ENCODE data around the gene ATP2B3.

ATP2B3 gene

DNA sequence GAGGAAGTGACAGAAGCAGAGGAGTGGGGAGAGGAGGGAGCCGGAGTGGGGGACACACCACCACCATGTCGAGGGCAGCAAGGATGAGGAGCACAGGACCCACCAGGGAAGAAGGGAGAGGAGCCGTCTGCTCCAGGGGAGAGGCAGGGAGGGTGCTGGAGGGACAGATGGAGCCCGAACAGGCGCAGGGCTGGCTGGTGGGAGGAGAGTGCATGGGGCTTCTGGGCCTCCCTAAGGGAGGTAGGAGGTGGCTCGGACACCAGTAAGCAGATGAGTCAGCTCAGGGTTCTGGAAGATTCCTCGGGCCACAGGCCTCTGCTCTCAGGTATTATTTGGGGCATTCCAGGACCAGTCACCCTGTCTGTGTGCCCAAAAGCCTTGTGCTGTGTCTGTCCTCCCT lies 29.8 kb downstream of the ATP2B3 start:
- Histone ChIP-seq H3K36me3 (ENCODE audit: control insufficient read depth in 2 of 2, insufficient read depth in 2 of 2, low read length in 2 of 2) (no peaks in the 10 kb centered on the region), H3K27ac (ENCODE audit: low read depth in 2 of 2, low read length in 2 of 2) (no peak overlapping the region), H3K27me3 (ENCODE audit: control insufficient read depth in 2 of 2, insufficient read depth in 2 of 2, low read length in 2 of 2) (peaks cover 8% of the 10 kb centered on the region in 2 donors), H3K9ac (ENCODE audit: low read depth in 1 of 2, low read length in 2 of 2) (no peak overlapping the region), H3K9me3 (ENCODE audit: control insufficient read depth in 2 of 2, low read length in 2 of 2) (no peaks in the 10 kb centered on the region), H3K4me3 (ENCODE audit: low read length in 2 of 2) (no peak overlapping the region), H3K4me1 (ENCODE audit: control insufficient read depth in 2 of 2, insufficient read depth in 2 of 2, low read length in 2 of 2) (no peaks in the 10 kb centered on the region)

DNA sequence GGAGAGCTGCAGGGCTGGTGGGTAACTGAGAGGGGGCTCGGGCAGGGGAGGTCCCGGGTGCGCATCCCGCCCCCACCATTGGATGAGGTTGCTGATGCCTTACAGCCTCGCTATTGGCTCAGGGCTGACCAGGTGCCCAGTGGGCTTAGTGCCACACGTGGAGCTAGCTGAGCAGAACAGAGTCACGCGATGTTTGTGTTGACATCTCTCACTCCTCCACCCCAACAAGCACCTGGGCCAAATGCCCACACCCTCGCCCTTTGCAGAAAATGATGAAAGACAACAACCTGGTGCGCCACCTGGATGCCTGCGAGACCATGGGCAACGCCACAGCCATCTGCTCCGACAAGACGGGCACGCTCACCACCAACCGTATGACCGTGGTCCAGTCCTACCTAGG lies 31.8 kb downstream of the ATP2B3 start:
- Histone ChIP-seq H3K27me3 (ENCODE audit: control insufficient read depth in 2 of 2, insufficient read depth in 2 of 2, low read length in 2 of 2) (peaks cover 8 to 11% of the 10 kb centered on the region in 2 donors), H3K27ac (ENCODE audit: low read depth in 2 of 2, low read length in 2 of 2) (no peak overlapping the region), H3K9ac (ENCODE audit: low read depth in 1 of 2, low read length in 2 of 2) (no peak overlapping the region)

GRCh38 chrX:153549807-153550206 lies 32.4 kb downstream of the ATP2B3 start:
- Histone ChIP-seq H3K27me3 (ENCODE audit: control insufficient read depth in 2 of 2, insufficient read depth in 2 of 2, low read length in 2 of 2) (peaks cover 8 to 13% of the 10 kb centered on the region in 2 donors), H3K9me3 (ENCODE audit: control insufficient read depth in 2 of 2, low read length in 2 of 2) (no peaks in the 10 kb centered on the region), H3K4me1 (ENCODE audit: control insufficient read depth in 2 of 2, insufficient read depth in 2 of 2, low read length in 2 of 2) (no peaks in the 10 kb centered on the region), H3K27ac (ENCODE audit: low read depth in 2 of 2, low read length in 2 of 2) (no peak overlapping the region), H3K36me3 (ENCODE audit: control insufficient read depth in 2 of 2, insufficient read depth in 2 of 2, low read length in 2 of 2) (no peaks in the 10 kb centered on the region), H3K9ac (ENCODE audit: low read depth in 1 of 2, low read length in 2 of 2) (no peak overlapping the region), H3K4me3 (ENCODE audit: low read length in 2 of 2) (no peak overlapping the region)

More for the DNA sequence above, 31.8 kb downstream of the ATP2B3 start:
- H3K36me3 ChIP-seq (ENCODE audit: control insufficient read depth in 2 of 2, insufficient read depth in 2 of 2, low read length in 2 of 2): no peaks in the 10 kb centered on the region
- no peaks in the 10 kb centered on the region for H3K9me3 ChIP-seq (ENCODE audit: control insufficient read depth in 2 of 2, low read length in 2 of 2)
- H3K4me1 ChIP-seq (ENCODE audit: control insufficient read depth in 2 of 2, insufficient read depth in 2 of 2, low read length in 2 of 2): no peaks in the 10 kb centered on the region
- no peak overlapping the region for H3K4me3 ChIP-seq (ENCODE audit: low read length in 2 of 2)

- Histone ChIP-seq H3K9ac (ENCODE audit: low read depth in 1 of 2, low read length in 2 of 2) (no peak overlapping the region), H3K36me3 (ENCODE audit: control insufficient read depth in 2 of 2, insufficient read depth in 2 of 2, low read length in 2 of 2) (no peaks in the 10 kb centered on the region), H3K27ac (ENCODE audit: low read depth in 2 of 2, low read length in 2 of 2) (no peak overlapping the region), H3K4me3 (ENCODE audit: low read length in 2 of 2) (no peak overlapping the region), H3K4me1 (ENCODE audit: control insufficient read depth in 2 of 2, insufficient read depth in 2 of 2, low read length in 2 of 2) (no peaks in the 10 kb centered on the region), H3K27me3 (ENCODE audit: control insufficient read depth in 2 of 2, insufficient read depth in 2 of 2, low read length in 2 of 2) (peaks cover 11 to 13% of the 10 kb centered on the region in 2 donors), H3K9me3 (ENCODE audit: control insufficient read depth in 2 of 2, low read length in 2 of 2) (no peaks in the 10 kb centered on the region)
Observed at GRCh38 chrX:153551135-153551534, 33.7 kb downstream of the ATP2B3 start.

DNA sequence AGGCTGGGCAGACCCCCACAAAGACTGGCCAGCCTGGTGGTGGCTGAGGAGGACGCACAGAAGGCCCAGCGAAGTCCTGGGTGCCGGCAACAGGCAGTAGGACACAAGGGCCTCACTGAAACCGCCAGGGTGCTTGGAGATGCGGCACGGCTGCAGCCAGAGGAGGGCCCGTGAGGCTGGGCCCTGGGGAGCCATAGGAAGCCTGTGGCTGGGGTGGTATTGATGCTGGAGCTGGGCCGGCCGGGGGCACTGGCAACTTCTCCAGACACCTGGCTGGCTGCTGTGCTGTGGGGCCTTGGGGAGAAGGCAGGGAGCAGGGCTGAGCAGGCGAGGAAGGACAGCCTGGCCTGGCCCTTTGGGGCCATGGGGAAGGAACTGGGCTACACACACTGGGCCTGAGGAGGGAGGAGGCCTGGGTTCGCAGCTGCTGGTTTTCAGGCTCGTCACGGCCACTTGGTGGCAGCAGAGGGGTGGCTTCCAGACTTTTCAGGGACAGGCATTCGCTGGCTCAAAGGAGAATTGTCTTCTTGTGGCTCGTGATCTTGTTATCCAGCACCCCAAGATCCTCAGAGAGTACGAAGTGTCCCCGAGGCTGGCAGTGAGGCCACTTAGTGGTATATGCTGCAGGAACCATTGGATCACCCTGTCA lies 37.2 kb downstream of the ATP2B3 start:
- no peak overlapping the region for H3K4me3 ChIP-seq (ENCODE audit: low read length in 2 of 2)
- H3K27me3 ChIP-seq (ENCODE audit: control insufficient read depth in 2 of 2, insufficient read depth in 2 of 2, low read length in 2 of 2): peaks cover 9% of the 10 kb centered on the region in 2 donors
- no peak overlapping the region for H3K9ac ChIP-seq (ENCODE audit: low read depth in 1 of 2, low read length in 2 of 2)
- H3K27ac ChIP-seq (ENCODE audit: low read depth in 2 of 2, low read length in 2 of 2): no peak overlapping the region
- no peaks in the 10 kb centered on the region for H3K4me1 ChIP-seq (ENCODE audit: control insufficient read depth in 2 of 2, insufficient read depth in 2 of 2, low read length in 2 of 2)
- H3K9me3 ChIP-seq (ENCODE audit: control insufficient read depth in 2 of 2, low read length in 2 of 2): no peaks in the 10 kb centered on the region
- no peaks in the 10 kb centered on the region for H3K36me3 ChIP-seq (ENCODE audit: control insufficient read depth in 2 of 2, insufficient read depth in 2 of 2, low read length in 2 of 2)

DNA sequence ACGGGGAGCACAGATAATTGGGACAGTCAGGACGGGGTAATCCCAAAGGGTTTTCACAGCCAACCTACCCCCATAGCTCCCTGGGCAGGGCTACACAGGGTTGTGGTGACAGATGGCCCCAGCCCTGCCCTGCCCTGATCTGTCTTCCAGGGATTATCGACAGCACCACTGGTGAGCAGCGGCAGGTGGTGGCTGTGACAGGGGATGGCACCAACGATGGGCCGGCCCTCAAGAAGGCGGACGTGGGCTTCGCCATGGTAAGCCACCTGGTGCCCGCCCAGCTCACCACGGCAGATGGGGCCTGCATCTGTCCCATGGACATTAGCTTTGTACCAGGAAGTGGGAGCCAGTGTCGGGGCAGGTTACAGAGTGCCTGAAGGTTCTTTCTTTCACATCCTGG lies 39.3 kb downstream of the ATP2B3 start:
- no peak overlapping the region for H3K4me3 ChIP-seq (ENCODE audit: low read length in 2 of 2)
- no peaks in the 10 kb centered on the region for H3K4me1 ChIP-seq (ENCODE audit: control insufficient read depth in 2 of 2, insufficient read depth in 2 of 2, low read length in 2 of 2)
- no peaks in the 10 kb centered on the region for H3K36me3 ChIP-seq (ENCODE audit: control insufficient read depth in 2 of 2, insufficient read depth in 2 of 2, low read length in 2 of 2)
- no peaks in the 10 kb centered on the region for H3K9me3 ChIP-seq (ENCODE audit: control insufficient read depth in 2 of 2, low read length in 2 of 2)
- H3K27ac ChIP-seq (ENCODE audit: low read depth in 2 of 2, low read length in 2 of 2): no peak overlapping the region
- H3K27me3 ChIP-seq (ENCODE audit: control insufficient read depth in 2 of 2, insufficient read depth in 2 of 2, low read length in 2 of 2): peaks cover 7 to 9% of the 10 kb centered on the region in 2 donors
- H3K9ac ChIP-seq (ENCODE audit: low read depth in 1 of 2, low read length in 2 of 2): no peak overlapping the region

- Histone ChIP-seq H3K9ac (ENCODE audit: low read depth in 1 of 2, low read length in 2 of 2) (no peak overlapping the region), H3K4me3 (ENCODE audit: low read length in 2 of 2) (no peak overlapping the region), H3K36me3 (ENCODE audit: control insufficient read depth in 2 of 2, insufficient read depth in 2 of 2, low read length in 2 of 2) (no peaks in the 10 kb centered on the region), H3K4me1 (ENCODE audit: control insufficient read depth in 2 of 2, insufficient read depth in 2 of 2, low read length in 2 of 2) (no peaks in the 10 kb centered on the region), H3K9me3 (ENCODE audit: control insufficient read depth in 2 of 2, low read length in 2 of 2) (no peaks in the 10 kb centered on the region), H3K27ac (ENCODE audit: low read depth in 2 of 2, low read length in 2 of 2) (no peak overlapping the region), H3K27me3 (ENCODE audit: control insufficient read depth in 2 of 2, insufficient read depth in 2 of 2, low read length in 2 of 2) (peaks cover 6 to 8% of the 10 kb centered on the region in 2 donors)
Observed at GRCh38 chrX:153557618-153558355, 40.3 kb downstream of the ATP2B3 start.

GRCh38 chrX:153560000-153560399 lies 42.6 kb downstream of the ATP2B3 start:
- H3K27ac ChIP-seq (ENCODE audit: low read depth in 2 of 2, low read length in 2 of 2): no peak overlapping the region
- H3K4me1 ChIP-seq (ENCODE audit: control insufficient read depth in 2 of 2, insufficient read depth in 2 of 2, low read length in 2 of 2): no peaks in the 10 kb centered on the region

GRCh38 chrX:153560466-153560865 lies 43.0 kb downstream of the ATP2B3 start:
- Histone ChIP-seq H3K36me3 (ENCODE audit: control insufficient read depth in 2 of 2, insufficient read depth in 2 of 2, low read length in 2 of 2) (no peaks in the 10 kb centered on the region), H3K9me3 (ENCODE audit: control insufficient read depth in 2 of 2, low read length in 2 of 2) (no peaks in the 10 kb centered on the region), H3K4me3 (ENCODE audit: low read length in 2 of 2) (no peak overlapping the region), H3K4me1 (ENCODE audit: control insufficient read depth in 2 of 2, insufficient read depth in 2 of 2, low read length in 2 of 2) (no peaks in the 10 kb centered on the region), H3K27me3 (ENCODE audit: control insufficient read depth in 2 of 2, insufficient read depth in 2 of 2, low read length in 2 of 2) (peaks cover 5 to 6% of the 10 kb centered on the region in 2 donors), H3K9ac (ENCODE audit: low read depth in 1 of 2, low read length in 2 of 2) (no peak overlapping the region), H3K27ac (ENCODE audit: low read depth in 2 of 2, low read length in 2 of 2) (no peak overlapping the region)

More at GRCh38 chrX:153560000-153560399, 42.6 kb downstream of the ATP2B3 start:
- Histone ChIP-seq H3K4me3 (ENCODE audit: low read length in 2 of 2) (no peak overlapping the region), H3K36me3 (ENCODE audit: control insufficient read depth in 2 of 2, insufficient read depth in 2 of 2, low read length in 2 of 2) (no peaks in the 10 kb centered on the region), H3K27me3 (ENCODE audit: control insufficient read depth in 2 of 2, insufficient read depth in 2 of 2, low read length in 2 of 2) (peaks cover 5 to 6% of the 10 kb centered on the region in 2 donors), H3K9ac (ENCODE audit: low read depth in 1 of 2, low read length in 2 of 2) (no peak overlapping the region), H3K9me3 (ENCODE audit: control insufficient read depth in 2 of 2, low read length in 2 of 2) (no peaks in the 10 kb centered on the region)

GRCh38 chrX:153561337-153561736 lies 43.9 kb downstream of the ATP2B3 start:
- H3K36me3 ChIP-seq (ENCODE audit: control insufficient read depth in 2 of 2, insufficient read depth in 2 of 2, low read length in 2 of 2): no peaks in the 10 kb centered on the region
- no peaks in the 10 kb centered on the region for H3K4me1 ChIP-seq (ENCODE audit: control insufficient read depth in 2 of 2, insufficient read depth in 2 of 2, low read length in 2 of 2)
- no peaks in the 10 kb centered on the region for H3K9me3 ChIP-seq (ENCODE audit: control insufficient read depth in 2 of 2, low read length in 2 of 2)
- H3K27me3 ChIP-seq (ENCODE audit: control insufficient read depth in 2 of 2, insufficient read depth in 2 of 2, low read length in 2 of 2): peaks cover 3 to 5% of the 10 kb centered on the region in 2 donors
- H3K9ac ChIP-seq (ENCODE audit: low read depth in 1 of 2, low read length in 2 of 2): no peak overlapping the region
- no peak overlapping the region for H3K4me3 ChIP-seq (ENCODE audit: low read length in 2 of 2)
- no peak overlapping the region for H3K27ac ChIP-seq (ENCODE audit: low read depth in 2 of 2, low read length in 2 of 2)
